Lower lobe of right lung (tissue), 2 donors: ENCODE data around the gene SRSF12. TPM values are rescaled to one million over a fixed set of nuclear protein-coding genes. Genes with fewer than 3 reads are reported as not detected.
A peak's percentile ranks its signal among the peaks of the same experiment; 100 is the strongest.

Experiments used
- ATAC-seq, 2 donors: fragments of 200-7000 bp; cut with Tn5 transposase; one replicate each; pipeline ENCODE4 v1.9.1; 2020 to 2022; ENCODE audit warnings: mild to moderate bottlenecking in 2 of 2, moderate library complexity in 2 of 2
- DNase-seq: peaks from one replicate; pipeline ENCODE4 v3.0.0-alpha.2; 2020
- H3K27ac ChIP-seq: fragments of 200-600 bp; one replicate; pipeline ENCODE4 v1.8.0; 2022
- H3K27me3 ChIP-seq: fragments of 200-600 bp; one replicate; pipeline ENCODE4 v1.8.0; 2022; ENCODE audit warnings: low read depth
- H3K36me3 ChIP-seq: fragments of 200-600 bp; one replicate; pipeline ENCODE4 v1.8.0; 2022; ENCODE audit warnings: mild to moderate bottlenecking
- H3K4me1 ChIP-seq: fragments of 200-600 bp; one replicate; pipeline ENCODE4 v1.8.0; 2022
- H3K4me3 ChIP-seq: fragments of 200-600 bp; one replicate; pipeline ENCODE4 v1.8.0; 2022; ENCODE audit warnings: mild to moderate bottlenecking
- H3K9me3 ChIP-seq: fragments of 200-600 bp; one replicate; pipeline ENCODE4 v1.8.0; 2022
- CTCF ChIP-seq: fragments of 200-600 bp; IDR thresholded peaks from one replicate; pipeline ENCODE4 v1.8.0; 2022; ENCODE audit warnings: antibody characterized with exemption, mild to moderate bottlenecking
- intact Hi-C: fragments of 100-400 bp; cut with DNase I; formaldehyde crosslinking; loops from one replicate; pipeline ENCODE4 v1.11.0; 2022
- total RNA-seq: library from RNA; stranded (reverse); fragmentation: NEBNext Ultra II Directional; extraction: Animal tissue kit (Norgen Biotek cat#: 25700); gene quantifications from one replicate; pipeline ENCODE4 v1.2.1, GENCODE V29; 2021
- donor health status: DM: no; HTN: yes; CAD: no; lungs with severe emphysema.

Gene SRSF12
- total RNA-seq, 1 donor from 2014 or later = not detected

DNA sequence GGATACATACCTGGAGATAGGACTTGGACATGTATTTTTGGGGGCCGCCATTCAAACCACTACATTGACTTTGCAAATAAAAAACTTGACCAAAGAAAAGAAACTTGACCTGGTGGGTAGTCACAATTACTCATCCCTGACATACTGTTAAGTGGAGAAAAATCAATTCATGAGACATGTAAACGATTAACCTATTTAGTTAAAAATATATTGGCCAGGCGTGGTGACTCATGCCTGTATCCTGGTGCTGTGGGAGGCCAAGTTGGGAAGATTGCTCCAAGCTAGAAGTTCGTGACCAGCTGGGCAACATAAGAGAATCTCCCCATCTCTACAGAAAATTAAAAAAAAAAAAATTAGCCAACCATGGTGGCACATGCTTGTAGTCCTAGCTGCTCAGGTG, 2.5 kb upstream of the SRSF12 start:
- H3K36me3 ChIP-seq = no peaks in the 10 kb centered on the region
- H3K4me1 ChIP-seq = peaks cover 8% of the 10 kb centered on the region
- H3K9me3 ChIP-seq = no peaks in the 10 kb centered on the region
- no peak for ATAC-seq
- TF ChIP-seq CTCF = no peak
- H3K27ac ChIP-seq = no peak overlapping the region
- intact Hi-C loops = no loop called here
- no peak for DNase-seq
- no peak overlapping the region for H3K4me3 ChIP-seq
- no peaks in the 10 kb centered on the region for H3K27me3 ChIP-seq

DNA sequence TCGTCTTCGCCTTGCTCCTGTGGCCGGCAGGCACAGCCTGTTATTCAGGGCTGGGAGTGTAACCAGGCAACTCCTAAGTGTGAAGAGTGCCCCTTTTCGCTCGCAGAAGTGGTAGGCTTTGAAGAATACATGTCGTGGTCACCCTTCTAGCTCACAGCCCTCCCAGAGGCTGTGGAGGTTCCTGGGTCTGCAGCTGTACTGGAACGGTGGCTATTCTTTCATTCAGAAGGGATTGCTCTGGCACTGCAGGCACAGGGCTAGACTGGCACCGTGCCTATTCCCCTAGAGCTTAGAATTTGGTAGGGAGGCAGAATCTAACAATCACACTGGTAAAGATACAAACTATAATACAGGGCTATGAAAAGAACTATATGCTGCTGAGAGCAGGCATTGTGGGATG, 1.1 kb upstream of the SRSF12 start:
- no peaks in the 10 kb centered on the region for H3K9me3 ChIP-seq
- no peak overlapping the region for H3K27ac ChIP-seq
- intact Hi-C loops = no loop called here
- no peak for ATAC-seq
- H3K27me3 ChIP-seq = no peaks in the 10 kb centered on the region
- H3K4me3 ChIP-seq = no peak overlapping the region
- H3K36me3 ChIP-seq = no peaks in the 10 kb centered on the region
- DNase-seq = no peak
- H3K4me1 ChIP-seq = peaks cover 8% of the 10 kb centered on the region
- TF ChIP-seq CTCF = no peak

GRCh38 chr6:89116702-89117101, 1.2 kb downstream of the SRSF12 start:
- no peak for TF ChIP-seq CTCF
- Histone ChIP-seq H3K4me3 (peak overlapping the region; percentile 67), H3K36me3 (no peaks in the 10 kb centered on the region), H3K27ac (no peak overlapping the region), H3K9me3 (no peaks in the 10 kb centered on the region), H3K4me1 (peaks cover 8% of the 10 kb centered on the region), H3K27me3 (no peaks in the 10 kb centered on the region)
- intact Hi-C loops = no loop called here
- DNase-seq (no peak), ATAC-seq (no peak)

DNA sequence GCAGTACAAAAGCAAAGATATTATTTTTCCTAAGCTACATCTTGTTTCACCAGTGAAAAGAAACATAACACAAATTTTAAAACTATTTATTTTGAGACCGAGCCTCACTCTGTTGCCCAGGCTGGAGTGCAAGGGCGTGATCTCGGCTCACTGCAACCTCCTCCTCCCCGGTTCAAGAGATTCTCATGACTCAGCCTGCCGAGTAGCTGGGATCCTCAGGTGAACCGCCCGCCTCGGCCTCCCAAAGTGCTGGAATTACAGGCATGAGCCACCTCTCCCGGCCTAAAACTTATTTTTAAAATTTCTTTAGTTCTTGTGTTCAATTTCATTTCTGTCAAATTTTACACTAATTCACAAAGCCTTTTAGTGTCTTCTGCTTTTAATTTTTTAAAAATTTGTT, 5.9 kb downstream of the SRSF12 start:
- H3K4me3 ChIP-seq = no peak overlapping the region
- no peaks in the 10 kb centered on the region for H3K27me3 ChIP-seq
- ATAC-seq (peak in 1 of 2 donors; percentile 58), DNase-seq (no peak)
- H3K4me1 ChIP-seq = peaks cover 5% of the 10 kb centered on the region
- H3K9me3 ChIP-seq = no peaks in the 10 kb centered on the region
- intact Hi-C loops = no loop called here
- no peak overlapping the region for H3K27ac ChIP-seq
- TF ChIP-seq CTCF = no peak
- H3K36me3 ChIP-seq = no peaks in the 10 kb centered on the region

- TF ChIP-seq CTCF = no peak
- DNase-seq = no peak
- Histone ChIP-seq H3K9me3 (no peaks in the 10 kb centered on the region), H3K4me1 (no peaks in the 10 kb centered on the region), H3K27me3 (no peaks in the 10 kb centered on the region), H3K36me3 (no peaks in the 10 kb centered on the region), H3K4me3 (no peak overlapping the region), H3K27ac (no peak overlapping the region)
- intact Hi-C loops = no loop called here
- ATAC-seq = no peak
Measured at GRCh38 chr6:89110284-89110683, 7.6 kb downstream of the SRSF12 start.

GRCh38 chr6:89100114-89100513, 17.8 kb downstream of the SRSF12 start:
- Histone ChIP-seq H3K4me1 (no peaks in the 10 kb centered on the region), H3K4me3 (no peak overlapping the region), H3K27me3 (no peaks in the 10 kb centered on the region), H3K36me3 (no peaks in the 10 kb centered on the region), H3K9me3 (no peaks in the 10 kb centered on the region), H3K27ac (no peak overlapping the region)
- no peak for TF ChIP-seq CTCF
- ATAC-seq (no peak), DNase-seq (no peak)
- intact Hi-C loops = no loop called here
